Uterus (tissue), 2 donors: Measurements from ENCODE around the gene ATP2A2.

Experiments used
- CTCF ChIP-seq, 4 experiments: fragments of 200-600 bp in 2 of 4; fragments of 450-650 bp in 2 of 4; sonication (generic) in 2 of 4; IDR thresholded peaks; one replicate each; pipeline ENCODE4 v1.5.1; 2016 to 2019; ENCODE audit warnings: antibody characterized with exemption in 4 of 4, mild to moderate bottlenecking in 2 of 4, moderate library complexity in 1 of 4
- POLR2A ChIP-seq, 2 donors: fragments of 450-650 bp; IDR thresholded peaks; one replicate each; pipeline ENCODE4 v1.6.1; 2016; ENCODE audit warnings: antibody characterized with exemption in 2 of 2, mild to moderate bottlenecking in 1 of 2, moderate library complexity in 1 of 2

GRCh38 chr12:110287986-110288385 is 6.9 kb downstream of the ATP2A2 start:
- no peak for TF ChIP-seq CTCF (IDR thresholded peaks at IDR 0.05)
- no peak for TF ChIP-seq POLR2A (IDR thresholded peaks at IDR 0.05)
